ENCODE results near the gene PCP2.

Gene PCP2

GRCh38 chr19:7596211-7596937, 37.1 kb downstream of the PCP2 start:
- DNase-seq, result no peak

- DNase-seq, result no peak
These were observed 37.9 kb downstream of the PCP2 start, which contains the start of gene CAMSAP3 for GRCh38 chr19:7595466-7596133. Gene CAMSAP3, plus strand, starts transcription at chr19:7595863. Its CDS starts 140 bp downstream, at chr19:7596003.

GRCh38 chr19:7590256-7590655, 43.3 kb downstream of the PCP2 start:
- DNase-seq, result no peak

GRCh38 chr19:7589822-7590221, 43.7 kb downstream of the PCP2 start:
- no peak for DNase-seq

GRCh38 chr19:7582446-7582845, 51.1 kb downstream of the PCP2 start:
- no peak for DNase-seq

Data from AML-193 (cell line).